ENCODE measurements around the gene ZMYM2.

The ZMYM2 gene

GRCh38 chr13:20105161-20105689 lies 146.7 kb downstream of the ZMYM2 start:
- Histone ChIP-seq H3K79me2 (ENCODE audit: low read length) (no peaks in the 10 kb centered on the region), H3K36me3 (replicated peaks; ENCODE audit: low read depth, low read length) (no peaks in the 10 kb centered on the region), H3K4me1 (ENCODE audit: low read length) (no peaks in the 10 kb centered on the region), H4K20me1 (ENCODE audit: insufficient read depth, low read length) (no peaks in the 10 kb centered on the region), H2AFZ (ENCODE audit: low read depth, low read length) (no peak overlapping the region), H3K9me3 (ENCODE audit: insufficient read depth, low read length) (no peaks in the 10 kb centered on the region), H3K4me3 (ENCODE audit: low read length) (no peak overlapping the region), H3K4me2 (ENCODE audit: low read length) (no peak overlapping the region), H3K27ac (ENCODE audit: low read length) (no peak overlapping the region), H3K9ac (ENCODE audit: low read length) (no peak overlapping the region), H3K27me3 (ENCODE audit: low read depth, low read length) (peaks cover 27% of the 10 kb centered on the region)
- no peak for TF ChIP-seq EZH2phosphoT487 (IDR thresholded peaks at IDR 0.05; ENCODE audit: low read depth)
- no peak for TF ChIP-seq CTCF (IDR thresholded peaks at IDR 0.05; ENCODE audit: low read depth, low read length)

GRCh38 chr13:20106742-20107141 lies 148.2 kb downstream of the ZMYM2 start:
- no peaks in the 10 kb centered on the region for H3K36me3 ChIP-seq (replicated peaks; ENCODE audit: low read depth, low read length)
- H3K9me3 ChIP-seq (ENCODE audit: insufficient read depth, low read length) = no peaks in the 10 kb centered on the region
- no peaks in the 10 kb centered on the region for H3K4me1 ChIP-seq (ENCODE audit: low read length)
- H2AFZ ChIP-seq (ENCODE audit: low read depth, low read length) = no peak overlapping the region
- no peaks in the 10 kb centered on the region for H3K79me2 ChIP-seq (ENCODE audit: low read length)
- H3K9ac ChIP-seq (ENCODE audit: low read length) = no peak overlapping the region
- H3K27ac ChIP-seq (ENCODE audit: low read length) = no peak overlapping the region
- TF ChIP-seq EZH2phosphoT487 (IDR thresholded peaks at IDR 0.05; ENCODE audit: low read depth) (no peak), CTCF (IDR thresholded peaks at IDR 0.05; ENCODE audit: low read depth, low read length) (no peak)
- H3K4me3 ChIP-seq (ENCODE audit: low read length) = no peak overlapping the region
- H4K20me1 ChIP-seq (ENCODE audit: insufficient read depth, low read length) = no peaks in the 10 kb centered on the region
- peaks cover 23% of the 10 kb centered on the region for H3K27me3 ChIP-seq (ENCODE audit: low read depth, low read length)
- no peak overlapping the region for H3K4me2 ChIP-seq (ENCODE audit: low read length)

GRCh38 chr13:20109037-20109436 lies 150.5 kb downstream of the ZMYM2 start:
- no peak overlapping the region for H3K9ac ChIP-seq (ENCODE audit: low read length)
- TF ChIP-seq EZH2phosphoT487 (IDR thresholded peaks at IDR 0.05; ENCODE audit: low read depth) (no peak), CTCF (IDR thresholded peaks at IDR 0.05; ENCODE audit: low read depth, low read length) (no peak)

GRCh38 chr13:20114066-20114610 lies 155.6 kb downstream of the ZMYM2 start:
- no peaks in the 10 kb centered on the region for H3K79me2 ChIP-seq (ENCODE audit: low read length)
- no peaks in the 10 kb centered on the region for H3K9me3 ChIP-seq (ENCODE audit: insufficient read depth, low read length)
- H3K27me3 ChIP-seq (ENCODE audit: low read depth, low read length) = no peaks in the 10 kb centered on the region
- TF ChIP-seq EZH2phosphoT487 (IDR thresholded peaks at IDR 0.05; ENCODE audit: low read depth) (no peak), CTCF (IDR thresholded peaks at IDR 0.05; ENCODE audit: low read depth, low read length) (no peak)
- H3K27ac ChIP-seq (ENCODE audit: low read length) = no peak overlapping the region
- H2AFZ ChIP-seq (ENCODE audit: low read depth, low read length) = no peak overlapping the region
- no peak overlapping the region for H3K4me2 ChIP-seq (ENCODE audit: low read length)
- no peaks in the 10 kb centered on the region for H3K36me3 ChIP-seq (replicated peaks; ENCODE audit: low read depth, low read length)
- no peak overlapping the region for H3K4me3 ChIP-seq (ENCODE audit: low read length)
- no peak overlapping the region for H3K9ac ChIP-seq (ENCODE audit: low read length)
- 0 out of 2 replicates have a peak, but pooled peaks cover 2% of the 10 kb centered on the region for H3K4me1 ChIP-seq (ENCODE audit: low read length)
- H4K20me1 ChIP-seq (ENCODE audit: insufficient read depth, low read length) = no peaks in the 10 kb centered on the region

More at GRCh38 chr13:20109037-20109436, 150.5 kb downstream of the ZMYM2 start:
- H3K27me3 ChIP-seq (ENCODE audit: low read depth, low read length) = peaks cover 11% of the 10 kb centered on the region
- H2AFZ ChIP-seq (ENCODE audit: low read depth, low read length) = no peak overlapping the region
- H4K20me1 ChIP-seq (ENCODE audit: insufficient read depth, low read length) = no peaks in the 10 kb centered on the region
- H3K4me3 ChIP-seq (ENCODE audit: low read length) = no peak overlapping the region
- no peak overlapping the region for H3K27ac ChIP-seq (ENCODE audit: low read length)
- H3K4me1 ChIP-seq (ENCODE audit: low read length) = no peaks in the 10 kb centered on the region
- H3K36me3 ChIP-seq (replicated peaks; ENCODE audit: low read depth, low read length) = no peaks in the 10 kb centered on the region
- H3K4me2 ChIP-seq (ENCODE audit: low read length) = no peak overlapping the region
- H3K79me2 ChIP-seq (ENCODE audit: low read length) = no peaks in the 10 kb centered on the region
- H3K9me3 ChIP-seq (ENCODE audit: insufficient read depth, low read length) = no peaks in the 10 kb centered on the region

Measured in OCI-LY3 (cell line).